IPS-18a (cell line): Measurements from ENCODE around the gene SGPP1.
"Not testable (repeated sequence)": the region's sequence is repeated elsewhere in the genome, so short reads cannot be mapped to it uniquely, and the experiment has no call there.

Experiments
- H3K27ac ChIP-seq: one replicate; pipeline ENCODE4 v1.5.1; 2013; ENCODE audit warnings: low read length
- H3K27me3 ChIP-seq: one replicate; pipeline ENCODE4 v1.6.1; 2013; ENCODE audit warnings: mild to moderate bottlenecking, low read length; ENCODE audit not compliant: control insufficient read depth, insufficient read depth
- H3K36me3 ChIP-seq: one replicate; pipeline ENCODE4 v1.6.1; 2013; ENCODE audit warnings: low read depth, low read length; ENCODE audit not compliant: control insufficient read depth
- H3K4me1 ChIP-seq: one replicate; pipeline ENCODE4 v1.6.1; 2013; ENCODE audit warnings: low read depth, low read length; ENCODE audit not compliant: control insufficient read depth
- H3K4me3 ChIP-seq: one replicate; pipeline ENCODE4 v1.5.1; 2013; ENCODE audit warnings: low read length
- H3K9ac ChIP-seq: one replicate; pipeline ENCODE4 v1.6.1; 2013; ENCODE audit warnings: mild to moderate bottlenecking, low read length, moderate library complexity
- H3K9me3 ChIP-seq: one replicate; pipeline ENCODE4 v1.6.1; 2013; ENCODE audit warnings: low read depth, low read length; ENCODE audit not compliant: control insufficient read depth

Gene SGPP1

GRCh38 chr14:63752449-63753169 is 24.7 kb upstream of the SGPP1 start:
- Histone ChIP-seq H3K9ac (no peak overlapping the region), H3K27ac (no peak overlapping the region), H3K27me3 (no peaks in the 10 kb centered on the region), H3K4me3 (no peak overlapping the region), H3K36me3 (no peaks in the 10 kb centered on the region), H3K4me1 (no peaks in the 10 kb centered on the region), H3K9me3 (no peaks in the 10 kb centered on the region)

- not testable (repeated sequence) for H3K4me3 ChIP-seq, H3K27me3 ChIP-seq, H3K36me3 ChIP-seq, H3K4me1 ChIP-seq, H3K9ac ChIP-seq, H3K27ac ChIP-seq, H3K9me3 ChIP-seq
Observed at GRCh38 chr14:63751076-63751475, 23.2 kb upstream of the SGPP1 start.

- Histone ChIP-seq H3K27ac (no peak overlapping the region), H3K4me1 (no peaks in the 10 kb centered on the region), H3K4me3 (no peak overlapping the region), H3K9ac (no peak overlapping the region), H3K27me3 (no peaks in the 10 kb centered on the region), H3K9me3 (no peaks in the 10 kb centered on the region), H3K36me3 (no peaks in the 10 kb centered on the region)
Observed at GRCh38 chr14:63747846-63748245, 20.0 kb upstream of the SGPP1 start.

- H3K36me3 ChIP-seq, result no peaks in the 10 kb centered on the region
- H3K9me3 ChIP-seq, result no peaks in the 10 kb centered on the region
- no peaks in the 10 kb centered on the region for H3K27me3 ChIP-seq
- no peak overlapping the region for H3K4me3 ChIP-seq
- no peak overlapping the region for H3K27ac ChIP-seq
- no peaks in the 10 kb centered on the region for H3K4me1 ChIP-seq
- H3K9ac ChIP-seq, result no peak overlapping the region
Observed at GRCh38 chr14:63745858-63746425, 18.1 kb upstream of the SGPP1 start.

GRCh38 chr14:63745272-63745671 is 17.4 kb upstream of the SGPP1 start:
- no peak overlapping the region for H3K27ac ChIP-seq
- no peak overlapping the region for H3K4me3 ChIP-seq
- no peaks in the 10 kb centered on the region for H3K4me1 ChIP-seq
- H3K27me3 ChIP-seq, result no peaks in the 10 kb centered on the region
- H3K9ac ChIP-seq, result no peak overlapping the region
- no peaks in the 10 kb centered on the region for H3K9me3 ChIP-seq
- H3K36me3 ChIP-seq, result no peaks in the 10 kb centered on the region

- Histone ChIP-seq H3K36me3 (no peaks in the 10 kb centered on the region), H3K4me3 (no peak overlapping the region), H3K4me1 (no peaks in the 10 kb centered on the region), H3K27me3 (no peaks in the 10 kb centered on the region), H3K27ac (no peak overlapping the region), H3K9me3 (no peaks in the 10 kb centered on the region), H3K9ac (no peak overlapping the region)
Observed at GRCh38 chr14:63737582-63738006, 9.7 kb upstream of the SGPP1 start.

- H3K27ac ChIP-seq, result no peak overlapping the region
- no peaks in the 10 kb centered on the region for H3K36me3 ChIP-seq
- no peaks in the 10 kb centered on the region for H3K9me3 ChIP-seq
- H3K4me1 ChIP-seq, result no peaks in the 10 kb centered on the region
- H3K9ac ChIP-seq, result no peak overlapping the region
- H3K4me3 ChIP-seq, result no peak overlapping the region
- no peaks in the 10 kb centered on the region for H3K27me3 ChIP-seq
Observed at GRCh38 chr14:63735720-63736119, 7.9 kb upstream of the SGPP1 start.

- no peak overlapping the region for H3K27ac ChIP-seq
- H3K4me3 ChIP-seq, result no peak overlapping the region
- no peak overlapping the region for H3K9ac ChIP-seq
- H3K27me3 ChIP-seq, result peaks cover 30% of the 10 kb centered on the region
- H3K4me1 ChIP-seq, result peaks cover 13% of the 10 kb centered on the region
- H3K9me3 ChIP-seq, result no peaks in the 10 kb centered on the region
- H3K36me3 ChIP-seq, result no peaks in the 10 kb centered on the region
Observed at GRCh38 chr14:63730659-63731058, 2.8 kb upstream of the SGPP1 start.

- Histone ChIP-seq H3K9me3 (no peaks in the 10 kb centered on the region), H3K4me3 (peak overlapping the region; percentile 93), H3K4me1 (peaks cover 14% of the 10 kb centered on the region), H3K27me3 (peaks cover 30% of the 10 kb centered on the region), H3K27ac (no peak overlapping the region), H3K36me3 (no peaks in the 10 kb centered on the region), H3K9ac (peak overlapping the region; percentile 59)
Observed at GRCh38 chr14:63727231-63727735, 582 bp downstream of the SGPP1 start.

GRCh38 chr14:63726499-63726898 is 1.4 kb downstream of the SGPP1 start:
- Histone ChIP-seq H3K9me3 (no peaks in the 10 kb centered on the region), H3K4me1 (peaks cover 14% of the 10 kb centered on the region), H3K36me3 (no peaks in the 10 kb centered on the region), H3K27me3 (peaks cover 30% of the 10 kb centered on the region), H3K9ac (peak overlapping the region; percentile 59), H3K4me3 (peak overlapping the region; percentile 93), H3K27ac (no peak overlapping the region)

GRCh38 chr14:63725786-63726460 is 1.9 kb downstream of the SGPP1 start:
- Histone ChIP-seq H3K9ac (no peak overlapping the region), H3K36me3 (no peaks in the 10 kb centered on the region), H3K27me3 (peaks cover 30% of the 10 kb centered on the region), H3K4me3 (peak overlapping the region; percentile 93), H3K27ac (no peak overlapping the region), H3K4me1 (peaks cover 14% of the 10 kb centered on the region), H3K9me3 (no peaks in the 10 kb centered on the region)
